ENCODE measurements around the gene SCUBE1. TPM values are rescaled to one million over a fixed set of nuclear protein-coding genes. Genes with fewer than 3 reads are reported as not detected.
A peak's percentile ranks its signal among the peaks of the same experiment; 100 is the strongest.

SCUBE1 gene
- total and polyA plus RNA-seq, 11 donors: 0.04 to 0.40 (median 0.24) TPM; not detected in 1

DNA sequence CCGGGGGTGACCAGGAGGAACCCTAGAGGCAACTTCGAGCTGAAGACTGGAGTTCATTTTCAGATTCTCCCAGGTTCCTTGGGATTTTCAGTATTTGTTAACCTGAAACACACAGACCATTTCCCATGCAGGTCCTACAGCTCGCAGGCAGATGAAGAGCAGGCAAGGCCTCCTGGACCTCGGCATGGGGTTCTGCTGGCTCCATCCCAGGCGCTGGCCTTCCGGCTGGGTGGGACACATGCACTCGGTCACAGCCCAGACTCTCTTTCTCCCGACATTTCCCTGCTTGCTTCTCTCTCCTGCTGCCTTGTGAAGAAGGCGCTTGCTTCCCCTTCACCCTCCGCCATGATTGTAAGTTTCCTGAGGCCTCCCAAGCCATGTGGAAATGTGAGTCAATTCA lies 140.8 kb downstream of the SCUBE1 start:
- WGBS, 4 donors: 90 to 96% (median 93%) methylated on average over 10 of the region's 10 CpGs
- Histone ChIP-seq H3K9me3 (no peaks in the 10 kb centered on the region), H3K4me3 (no peak overlapping the region), H3K27me3 (peaks cover 0 to 3% (median 0%) of the 10 kb centered on the region in 9 donors), H3K36me3 (no peaks in the 10 kb centered on the region), H3K4me1 (peaks cover 0 to 4% (median 0%) of the 10 kb centered on the region in 12 donors), H3K27ac (no peak overlapping the region)
- DNase-seq: peak in 1 of 5 donors; percentile 14
- no peak for ATAC-seq
- intact Hi-C loops (cut with DNase I): no loop called here
- TF ChIP-seq, protein P1, sequence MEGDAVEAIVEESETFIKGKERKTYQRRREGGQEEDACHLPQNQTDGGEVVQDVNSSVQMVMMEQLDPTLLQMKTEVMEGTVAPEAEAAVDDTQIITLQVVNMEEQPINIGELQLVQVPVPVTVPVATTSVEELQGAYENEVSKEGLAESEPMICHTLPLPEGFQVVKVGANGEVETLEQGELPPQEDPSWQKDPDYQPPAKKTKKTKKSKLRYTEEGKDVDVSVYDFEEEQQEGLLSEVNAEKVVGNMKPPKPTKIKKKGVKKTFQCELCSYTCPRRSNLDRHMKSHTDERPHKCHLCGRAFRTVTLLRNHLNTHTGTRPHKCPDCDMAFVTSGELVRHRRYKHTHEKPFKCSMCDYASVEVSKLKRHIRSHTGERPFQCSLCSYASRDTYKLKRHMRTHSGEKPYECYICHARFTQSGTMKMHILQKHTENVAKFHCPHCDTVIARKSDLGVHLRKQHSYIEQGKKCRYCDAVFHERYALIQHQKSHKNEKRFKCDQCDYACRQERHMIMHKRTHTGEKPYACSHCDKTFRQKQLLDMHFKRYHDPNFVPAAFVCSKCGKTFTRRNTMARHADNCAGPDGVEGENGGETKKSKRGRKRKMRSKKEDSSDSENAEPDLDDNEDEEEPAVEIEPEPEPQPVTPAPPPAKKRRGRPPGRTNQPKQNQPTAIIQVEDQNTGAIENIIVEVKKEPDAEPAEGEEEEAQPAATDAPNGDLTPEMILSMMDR (IDR thresholded peaks at IDR 0.05): no peak
- TF ChIP-seq POLR2A (IDR thresholded peaks at IDR 0.05): no peak

DNA sequence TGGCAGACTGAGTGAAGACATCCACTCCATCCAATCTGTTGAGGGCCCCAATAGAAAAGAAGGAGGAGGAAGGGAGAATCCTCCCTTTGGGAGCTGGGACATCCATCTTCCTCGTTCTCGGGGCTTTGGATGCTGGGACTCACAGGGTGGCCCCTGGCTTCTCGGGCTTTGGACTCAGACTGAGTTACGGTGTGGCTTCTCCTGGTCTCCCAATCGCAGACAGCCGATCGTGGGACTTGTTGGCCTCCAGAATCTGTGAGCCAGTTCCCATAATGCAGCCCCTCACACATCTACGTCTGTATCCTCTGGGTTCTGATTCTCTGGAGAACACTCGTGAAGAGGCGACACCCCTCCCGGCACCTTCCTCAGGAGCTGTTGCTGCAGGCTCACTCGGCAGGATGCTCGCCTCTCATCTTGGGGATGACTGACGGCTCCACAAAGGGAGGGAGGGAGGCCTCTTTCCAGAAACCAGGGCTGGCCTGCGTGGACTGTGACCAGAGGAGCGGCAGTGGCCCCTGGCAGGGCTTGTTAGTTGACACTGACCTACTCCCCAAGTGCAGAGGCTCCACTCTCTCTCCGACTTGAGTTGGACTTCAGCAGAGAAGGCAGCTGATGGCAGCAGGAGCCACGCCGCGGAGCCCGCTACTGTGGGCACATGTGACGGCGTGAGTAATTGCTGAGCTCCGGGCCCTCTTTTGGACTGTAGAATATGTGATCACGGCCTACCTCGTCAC lies 141.5 kb downstream of the SCUBE1 start:
- DNase-seq (peak in 1 of 5 donors; percentile 21), ATAC-seq (no peak)
- no peak overlapping the region for H3K27ac ChIP-seq
- peaks cover 0 to 2% (median 0%) of the 10 kb centered on the region in 12 donors for H3K4me1 ChIP-seq
- no peaks in the 10 kb centered on the region for H3K36me3 ChIP-seq
- no peaks in the 10 kb centered on the region for H3K9me3 ChIP-seq
- 89 to 97% (median 93%) methylated on average over 22 to 26 of the region's 26 CpGs for WGBS, 4 donors
- no peak overlapping the region for H3K4me3 ChIP-seq
- intact Hi-C loops (cut with DNase I): no loop called here
- TF ChIP-seq, protein P1 (IDR thresholded peaks at IDR 0.05): no peak
- TF ChIP-seq POLR2A (IDR thresholded peaks at IDR 0.05): no peak
- peaks cover 0 to 3% (median 0%) of the 10 kb centered on the region in 9 donors for H3K27me3 ChIP-seq

DNA sequence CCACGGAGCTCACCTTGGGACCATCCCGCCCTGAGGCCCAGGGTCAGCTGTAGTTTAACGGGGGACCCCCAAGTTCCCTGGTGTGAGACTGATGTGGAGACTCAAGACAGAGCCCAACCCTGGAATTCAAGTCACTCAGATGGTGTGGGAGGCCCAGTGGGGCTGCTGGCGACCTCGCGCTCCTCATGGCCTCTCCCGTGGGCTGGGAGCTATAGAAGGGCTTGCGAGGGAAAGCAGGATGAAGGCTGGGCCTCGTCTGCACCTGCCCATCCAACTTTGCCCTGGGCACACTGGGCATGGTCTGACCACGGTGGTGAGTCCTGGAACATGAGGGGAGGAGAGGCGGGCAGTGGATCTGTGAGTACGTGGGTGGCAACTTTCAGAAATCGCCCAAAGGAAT lies 142.6 kb downstream of the SCUBE1 start:
- Histone ChIP-seq H3K27me3 (peaks cover 0 to 6% (median 0%) of the 10 kb centered on the region in 9 donors), H3K4me3 (no peak overlapping the region), H3K4me1 (no peaks in the 10 kb centered on the region), H3K36me3 (no peaks in the 10 kb centered on the region), H3K27ac (no peak overlapping the region), H3K9me3 (no peaks in the 10 kb centered on the region)
- TF ChIP-seq, protein P1 (IDR thresholded peaks at IDR 0.05): no peak
- TF ChIP-seq POLR2A (IDR thresholded peaks at IDR 0.05): no peak
- WGBS, 4 donors: 84 to 91% (median 90%) methylated on average over 13 of the region's 13 CpGs
- ATAC-seq (no peak), DNase-seq (peak in 1 of 5 donors; percentile 24)
- intact Hi-C loops (cut with DNase I): no loop called here

DNA sequence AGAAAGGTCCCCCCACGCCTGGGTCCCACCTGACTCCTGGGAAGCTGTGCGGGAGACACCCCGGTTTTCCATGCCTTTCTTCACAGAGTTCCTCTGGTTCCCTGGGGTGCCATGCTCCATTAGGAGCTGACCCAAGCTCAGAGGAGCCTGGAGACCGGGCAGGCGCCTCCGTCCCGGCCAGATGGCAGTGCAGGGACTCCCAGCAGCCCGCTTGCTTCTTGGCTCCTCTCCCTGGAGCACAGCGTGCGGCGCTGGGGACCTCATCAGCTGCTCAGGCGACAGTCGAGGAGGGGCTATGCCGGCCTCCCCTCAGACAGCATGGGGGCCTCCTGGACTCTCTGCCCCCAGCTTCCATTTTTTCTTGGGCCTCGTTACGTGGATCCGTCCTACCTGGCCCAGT lies 143.1 kb downstream of the SCUBE1 start:
- no peak for ATAC-seq
- Histone ChIP-seq H3K4me3 (no peak overlapping the region), H3K36me3 (no peaks in the 10 kb centered on the region), H3K27me3 (peaks cover 0 to 6% (median 0%) of the 10 kb centered on the region in 9 donors), H3K4me1 (no peaks in the 10 kb centered on the region), H3K27ac (no peak overlapping the region), H3K9me3 (no peaks in the 10 kb centered on the region)
- 84 to 92% (median 85%) methylated on average over 12 to 17 of the region's 17 CpGs for WGBS, 4 donors
- TF ChIP-seq, protein P1 (IDR thresholded peaks at IDR 0.05): no peak
- TF ChIP-seq POLR2A (IDR thresholded peaks at IDR 0.05): no peak
- intact Hi-C loops (cut with DNase I): no loop called here
- DNase-seq: peak in 1 of 5 donors; percentile 52
